Measurements from ENCODE around the gene FPR3.

DNA sequence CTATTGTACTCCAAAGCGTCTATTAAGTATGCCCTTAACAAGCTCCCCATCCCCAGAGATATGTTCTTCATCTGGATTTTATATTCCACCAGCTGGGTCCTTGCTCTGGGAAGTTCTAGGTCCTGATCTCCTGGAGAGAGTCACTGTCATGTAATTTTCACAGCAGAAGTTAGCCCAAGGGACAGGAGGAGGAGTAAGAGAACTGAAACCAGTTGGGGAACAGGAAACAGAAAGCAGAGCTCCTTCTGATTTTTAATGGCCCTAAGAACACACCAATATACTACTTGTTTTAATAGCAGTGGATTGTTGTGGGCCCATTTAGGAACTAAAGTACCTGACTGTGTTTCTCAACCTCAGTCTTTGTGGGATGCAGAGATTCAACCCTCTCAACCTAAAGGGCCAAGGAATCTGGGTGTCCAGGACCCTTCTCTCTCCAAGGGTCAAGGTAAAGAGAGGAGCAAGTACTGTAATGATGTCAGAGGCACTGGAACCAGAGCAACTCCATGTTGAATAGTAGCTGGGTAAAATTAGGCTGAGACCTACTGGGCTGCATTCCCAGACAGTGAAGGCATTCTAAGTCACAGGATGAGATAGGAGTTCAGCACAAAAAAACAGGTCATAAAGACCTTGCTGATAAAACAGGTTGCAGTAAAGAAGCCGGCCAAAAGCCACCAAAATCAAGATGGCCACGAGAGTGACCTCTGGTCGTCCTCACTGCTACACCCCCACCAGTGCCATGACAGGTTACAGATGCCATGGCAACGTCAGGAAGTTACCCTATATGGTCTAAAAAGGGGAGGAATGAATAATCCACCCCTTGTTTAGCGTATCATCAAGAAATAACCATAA is 8.1 kb upstream of the FPR3 start:
- no peak for TF ChIP-seq CTCF (IDR thresholded peaks at IDR 0.05; ENCODE audit: extremely low read depth in 1 of 2, insufficient read depth in 1 of 2, low read depth in 1 of 2, low read length in 2 of 2)
- no peak for TF ChIP-seq POLR2A (IDR thresholded peaks at IDR 0.05; ENCODE audit: low read depth, low read length)
- TF ChIP-seq POLR2AphosphoS5 (IDR thresholded peaks at IDR 0.05; ENCODE audit: insufficient read depth, low read depth, low read length): no peak
- TF ChIP-seq MAX (IDR thresholded peaks at IDR 0.05; ENCODE audit: insufficient read depth, insufficient read length): no peak
- TF ChIP-seq EZH2 (IDR thresholded peaks at IDR 0.05; ENCODE audit: borderline replicate concordance, low read depth, low read length, severe bottlenecking): no peak
- TF ChIP-seq MYC (IDR thresholded peaks at IDR 0.05; ENCODE audit: low read depth, low read length): no peak

Data from endothelial cell of umbilical vein (primary cell).